Measurements from ENCODE around the gene TRH. TPM values are rescaled to one million over a fixed set of nuclear protein-coding genes. Genes with fewer than 3 reads are reported as not detected.

TRH gene
- total and polyA plus RNA-seq, 7 donors = not detected

DNA sequence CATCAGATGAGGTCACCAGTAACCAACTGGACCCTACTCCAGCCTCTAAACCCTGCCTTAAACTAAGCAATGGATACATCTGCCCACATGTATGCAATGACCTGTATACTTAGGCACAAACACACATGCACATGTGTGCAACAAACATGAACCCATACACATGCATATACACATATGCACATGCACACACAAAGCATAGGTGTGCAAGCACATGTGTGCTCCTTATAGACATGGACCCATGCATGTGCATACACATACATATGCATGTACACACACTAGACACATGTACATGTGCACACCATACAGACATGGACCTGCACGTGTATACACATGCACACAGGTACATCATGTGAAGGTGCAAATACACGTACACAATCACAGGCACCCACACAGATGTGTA is 8.6 kb upstream of the TRH start:
- no peaks in the 10 kb centered on the region for H3K4me1 ChIP-seq
- no peak overlapping the region for H3K27ac ChIP-seq
- no peak overlapping the region for H3K4me3 ChIP-seq
- 86 to 94% (median 90%) methylated on average over 2 of the region's 2 CpGs for WGBS, 3 donors
- H3K9me3 ChIP-seq = no peaks in the 10 kb centered on the region
- intact Hi-C loops (cut with DNase I) = no loop called here
- DNase-seq (no peak), ATAC-seq (no peak)
- no peaks in the 10 kb centered on the region for H3K36me3 ChIP-seq (ENCODE audit: insufficient read depth in 1 of 2, low read depth in 1 of 2)
- TF ChIP-seq, protein P1, sequence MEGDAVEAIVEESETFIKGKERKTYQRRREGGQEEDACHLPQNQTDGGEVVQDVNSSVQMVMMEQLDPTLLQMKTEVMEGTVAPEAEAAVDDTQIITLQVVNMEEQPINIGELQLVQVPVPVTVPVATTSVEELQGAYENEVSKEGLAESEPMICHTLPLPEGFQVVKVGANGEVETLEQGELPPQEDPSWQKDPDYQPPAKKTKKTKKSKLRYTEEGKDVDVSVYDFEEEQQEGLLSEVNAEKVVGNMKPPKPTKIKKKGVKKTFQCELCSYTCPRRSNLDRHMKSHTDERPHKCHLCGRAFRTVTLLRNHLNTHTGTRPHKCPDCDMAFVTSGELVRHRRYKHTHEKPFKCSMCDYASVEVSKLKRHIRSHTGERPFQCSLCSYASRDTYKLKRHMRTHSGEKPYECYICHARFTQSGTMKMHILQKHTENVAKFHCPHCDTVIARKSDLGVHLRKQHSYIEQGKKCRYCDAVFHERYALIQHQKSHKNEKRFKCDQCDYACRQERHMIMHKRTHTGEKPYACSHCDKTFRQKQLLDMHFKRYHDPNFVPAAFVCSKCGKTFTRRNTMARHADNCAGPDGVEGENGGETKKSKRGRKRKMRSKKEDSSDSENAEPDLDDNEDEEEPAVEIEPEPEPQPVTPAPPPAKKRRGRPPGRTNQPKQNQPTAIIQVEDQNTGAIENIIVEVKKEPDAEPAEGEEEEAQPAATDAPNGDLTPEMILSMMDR (IDR thresholded peaks at IDR 0.05) = no peak
- H3K27me3 ChIP-seq (ENCODE audit: insufficient read depth in 3 of 3, low read length in 2 of 3) = no peaks in the 10 kb centered on the region

DNA sequence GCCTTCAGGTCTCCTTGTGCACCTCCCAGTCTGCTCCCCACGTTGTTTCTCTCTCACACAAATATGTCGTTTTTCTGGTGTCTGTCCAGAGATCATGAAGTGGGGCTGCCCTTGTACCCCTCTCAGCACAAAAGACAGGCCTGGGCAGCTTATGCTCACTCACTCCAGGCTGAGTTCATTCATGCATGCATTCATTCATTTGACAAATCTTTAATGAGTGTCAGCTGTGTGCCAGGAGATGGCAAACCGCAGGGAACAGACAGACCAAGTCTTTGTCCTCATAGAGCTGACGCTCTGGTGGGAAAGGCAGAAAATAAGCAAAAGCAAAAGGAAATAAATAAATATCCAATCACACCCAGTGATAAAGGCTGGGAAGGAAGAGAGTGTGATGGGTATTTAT is 7.6 kb upstream of the TRH start:
- TF ChIP-seq, protein P1 (IDR thresholded peaks at IDR 0.05) = no peak
- ATAC-seq = no peak
- H3K27me3 ChIP-seq (ENCODE audit: insufficient read depth in 3 of 3, low read length in 2 of 3) = peaks cover 0 to under 1% (median 0%) of the 10 kb centered on the region in 3 donors

DNA sequence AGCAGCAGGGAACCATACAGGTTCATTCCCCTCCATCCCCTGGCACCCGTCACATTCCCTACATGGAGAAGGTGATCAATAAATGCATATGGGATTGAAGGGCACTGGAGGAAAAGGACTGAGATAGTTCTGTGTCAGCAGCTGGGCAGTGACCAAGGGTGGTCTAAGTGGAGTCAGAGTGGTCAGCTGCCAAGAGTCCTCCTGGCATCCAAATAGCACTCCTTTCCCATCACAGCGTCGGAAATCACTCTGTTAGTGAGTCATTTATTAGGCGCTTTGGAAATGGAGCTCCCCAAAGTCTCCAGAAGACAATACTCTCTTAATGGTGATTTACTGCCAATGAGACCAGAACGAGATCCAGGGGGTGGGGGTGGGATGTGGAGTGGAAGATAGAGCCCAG is 6.8 kb upstream of the TRH start:
- Histone ChIP-seq H3K4me3 (no peak overlapping the region), H3K36me3 (ENCODE audit: insufficient read depth in 1 of 2, low read depth in 1 of 2) (no peaks in the 10 kb centered on the region), H3K4me1 (no peaks in the 10 kb centered on the region), H3K9me3 (no peaks in the 10 kb centered on the region), H3K27ac (no peak overlapping the region), H3K27me3 (ENCODE audit: insufficient read depth in 3 of 3, low read length in 2 of 3) (peaks cover 0 to 8% (median 0%) of the 10 kb centered on the region in 3 donors)
- DNase-seq = no peak
- TF ChIP-seq, protein P1 (IDR thresholded peaks at IDR 0.05) = no peak
- intact Hi-C loops (cut with DNase I) = no loop called here
- no peak for ATAC-seq
- WGBS, 3 donors = 36 to 60% (median 51%) methylated on average over 5 of the region's 5 CpGs

More for the DNA sequence above, 7.6 kb upstream of the TRH start:
- H3K27ac ChIP-seq = no peak overlapping the region
- DNase-seq = no peak
- no peak overlapping the region for H3K4me3 ChIP-seq
- intact Hi-C loops (cut with DNase I) = no loop called here
- no peaks in the 10 kb centered on the region for H3K36me3 ChIP-seq (ENCODE audit: insufficient read depth in 1 of 2, low read depth in 1 of 2)
- 63 to 78% (median 70%) methylated on average over 4 of the region's 4 CpGs for WGBS, 3 donors
- no peaks in the 10 kb centered on the region for H3K9me3 ChIP-seq
- H3K4me1 ChIP-seq = no peaks in the 10 kb centered on the region

DNA sequence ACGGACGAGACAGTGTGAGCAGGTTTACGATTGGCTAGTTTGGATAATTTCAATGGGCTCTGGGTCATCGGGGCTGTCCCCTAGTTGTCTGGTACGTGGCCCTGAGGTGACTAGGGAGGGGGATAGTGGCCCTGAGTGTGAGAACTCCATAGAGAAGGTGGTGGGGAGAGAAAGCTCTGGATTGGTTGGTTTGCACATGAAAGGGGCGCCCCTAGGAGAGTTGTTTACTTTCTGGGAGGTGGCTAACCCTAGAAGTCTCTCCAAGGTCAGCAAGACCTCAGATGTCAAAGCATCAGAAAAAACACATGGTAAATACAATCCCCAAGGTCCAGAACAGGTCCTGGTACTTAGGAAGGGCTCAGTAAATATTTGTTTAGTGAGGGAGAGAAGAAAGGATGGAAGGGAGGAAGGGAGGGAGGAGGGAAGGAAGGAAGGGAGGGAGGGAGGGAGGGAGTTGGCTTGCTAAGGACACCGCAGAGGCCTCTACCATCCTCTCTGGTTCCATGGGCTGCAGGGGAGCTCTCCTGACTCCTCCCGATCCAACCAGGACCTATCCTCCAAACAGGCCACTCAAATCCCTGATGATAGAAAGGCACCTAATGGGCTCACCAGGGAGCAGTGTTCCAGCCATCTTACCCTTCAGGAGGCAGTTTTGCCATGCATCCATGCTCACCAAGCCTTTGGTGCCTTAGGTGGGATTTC is 3.0 kb upstream of the TRH start:
- no peak overlapping the region for H3K4me3 ChIP-seq
- intact Hi-C loops (cut with DNase I) = no loop called here
- WGBS, 3 donors = 52 to 70% (median 59%) methylated on average over 8 of the region's 8 CpGs

More for the DNA sequence above, 3.0 kb upstream of the TRH start:
- Histone ChIP-seq H3K4me1 (peaks cover 9% of the 10 kb centered on the region), H3K27me3 (ENCODE audit: insufficient read depth in 3 of 3, low read length in 2 of 3) (peaks cover 0 to 40% (median 16%) of the 10 kb centered on the region in 3 donors), H3K9me3 (no peaks in the 10 kb centered on the region), H3K27ac (no peak overlapping the region), H3K36me3 (ENCODE audit: insufficient read depth in 1 of 2, low read depth in 1 of 2) (no peaks in the 10 kb centered on the region)
- TF ChIP-seq, protein P1 (IDR thresholded peaks at IDR 0.05) = no peak
- DNase-seq (no peak), ATAC-seq (no peak)

Measured in psoas muscle (tissue), 8 donors.